Measurements from ENCODE around the gene ZNF654. TPM values are rescaled to one million over a fixed set of nuclear protein-coding genes. Genes with fewer than 3 reads are reported as not detected.

ZNF654 gene
- total and polyA plus RNA-seq, 2 of the 13 experiments (the other 11 are each of a cell fraction or from before 2014, with no cell fraction given): 1.8 to 4.1 TPM

DNA sequence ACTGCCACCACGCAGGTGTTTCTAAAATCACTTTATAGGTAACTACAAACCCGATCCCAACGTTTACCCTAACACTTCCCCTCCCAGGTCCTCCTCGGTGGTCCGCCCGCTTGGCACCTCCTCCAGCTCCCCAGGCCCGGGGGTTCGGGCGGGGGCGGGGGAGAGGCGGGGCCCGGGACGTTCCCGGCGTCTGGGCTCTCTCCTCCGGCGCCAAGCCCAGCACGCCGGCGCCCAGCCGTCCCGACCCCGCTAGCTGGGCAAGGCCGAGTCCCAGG is 812 bp upstream of the ZNF654 start:
- H2AFZ ChIP-seq (ENCODE audit: low read length): peak overlapping the region; percentile 34
- no peak for FAIRE-seq
- peak; percentile 48 for ATAC-seq
- WGBS (ENCODE audit: low lambda C conversion rate): 2% methylated on average over 11 of the region's 24 CpGs
- TF ChIP-seq ZNF792 (CRISPR knock-in tag; IDR thresholded peaks at IDR 0.05): no peak
- TF ChIP-seq, protein P1, sequence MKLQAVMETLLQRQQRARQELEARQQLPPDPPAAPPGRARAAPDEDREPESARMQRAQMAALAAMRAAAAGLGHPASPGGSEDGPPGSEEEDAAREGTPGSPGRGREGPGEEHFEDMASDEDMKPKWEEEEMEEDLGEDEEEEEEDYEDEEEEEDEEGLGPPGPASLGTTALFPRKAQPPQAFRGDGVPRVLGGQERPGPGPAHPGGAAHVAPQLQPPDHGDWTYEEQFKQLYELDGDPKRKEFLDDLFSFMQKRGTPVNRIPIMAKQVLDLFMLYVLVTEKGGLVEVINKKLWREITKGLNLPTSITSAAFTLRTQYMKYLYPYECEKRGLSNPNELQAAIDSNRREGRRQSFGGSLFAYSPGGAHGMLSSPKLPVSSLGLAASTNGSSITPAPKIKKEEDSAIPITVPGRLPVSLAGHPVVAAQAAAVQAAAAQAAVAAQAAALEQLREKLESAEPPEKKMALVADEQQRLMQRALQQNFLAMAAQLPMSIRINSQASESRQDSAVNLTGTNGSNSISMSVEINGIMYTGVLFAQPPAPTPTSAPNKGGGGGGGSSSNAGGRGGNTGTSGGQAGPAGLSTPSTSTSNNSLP (IDR thresholded peaks at IDR 0.05; ENCODE audit: low read depth, low read length): no peak
- 0 out of 2 replicates have a peak, but pooled peaks have one; percentile 3 for TF ChIP-seq ZNF33A (CRISPR knock-in tag; IDR thresholded peaks at IDR 0.05; ENCODE audit: borderline replicate concordance)
- no peak for TF ChIP-seq JUNB (CRISPR knock-in tag; IDR thresholded peaks at IDR 0.05; ENCODE audit: borderline replicate concordance)
- no peak for TF ChIP-seq ZNF510 (CRISPR knock-in tag; IDR thresholded peaks at IDR 0.05; ENCODE audit: low read depth)
- TF ChIP-seq ZNF430 (CRISPR knock-in tag; IDR thresholded peaks at IDR 0.05): no peak
- TF ChIP-seq FOXK1 (CRISPR knock-in tag; IDR thresholded peaks at IDR 0.05; ENCODE audit: borderline replicate concordance, low read depth): 0 out of 2 replicates have a peak, but pooled peaks have one; percentile 30
- no peak for TF ChIP-seq ZBTB2 (CRISPR knock-in tag; IDR thresholded peaks at IDR 0.05; ENCODE audit: low read depth)
- no peak for TF ChIP-seq RBAK (CRISPR knock-in tag; IDR thresholded peaks at IDR 0.05)
- TF ChIP-seq ZNF501 (CRISPR knock-in tag; IDR thresholded peaks at IDR 0.05): 0 out of 2 replicates have a peak, but pooled peaks have one; percentile 13
- TF ChIP-seq POLR2AphosphoS2 (IDR thresholded peaks at IDR 0.05; ENCODE audit: low read depth, low read length): no peak
- TF ChIP-seq POLR2G (IDR thresholded peaks at IDR 0.05; ENCODE audit: low read depth, low read length): no peak
- peak overlapping the region; percentile 75 to 88 (median 79) for H3K4me3 ChIP-seq (replicated peaks in 1 of 3; ENCODE audit: insufficient read depth in 1 of 3, low read depth in 2 of 3, low read length in 3 of 3)
- peak overlapping the region; percentile 88 for H3K27ac ChIP-seq (ENCODE audit: extremely low read length, insufficient read depth, low read length)
- DNase-seq (ENCODE audit: low spot score): peak; percentile 2
- CTCF ChIA-PET (ENCODE audit: low intra/inter-chr PET ratio, low total read pairs): no interaction called here
- POLR2A ChIA-PET: interaction anchor here (0.7 to 2.1 kb wide), 6 partner anchors 9 to 91 kb away, joined by 3 to 19 read pairs (median 3); partner anchors contain the start of gene C3orf38
- H4K20me1 ChIP-seq (ENCODE audit: insufficient read depth, low read length): peaks cover 7% of the 10 kb centered on the region; the same call in 1 of the 2 replicates
- H3K4me2 ChIP-seq (ENCODE audit: low read depth, low read length): peak overlapping the region; percentile 71
- H3K79me2 ChIP-seq (ENCODE audit: insufficient read depth, low read length): peaks cover 56% of the 10 kb centered on the region
- no peaks in the 10 kb centered on the region for H3K9me3 ChIP-seq (ENCODE audit: low read length)
- H3K4me1 ChIP-seq (ENCODE audit: insufficient read depth, low read length): peaks cover 30% of the 10 kb centered on the region
- H3K27me3 ChIP-seq (ENCODE audit: control insufficient read depth in 1 of 2, insufficient read depth in 2 of 2, low read length in 2 of 2): no peaks in the 10 kb centered on the region; a peak in 1 of 5 replicates
- intact Hi-C loops (cut with micrococcal nuclease; ENCODE audit: unreplicated experiment) (loop anchor here (5.0 to 10.0 kb wide), 2 partner anchors 74 to 127 kb away; no protein-coding TSS in a partner anchor), in situ Hi-C loops (cut with HindIII; ENCODE audit: extremely low pct_ligation_motif_present, low pct_unique_long_range_greater_than_20kb) (loop anchor here (5.0 kb wide), 1 partner anchor 94 kb away; no protein-coding TSS in a partner anchor)
- no TSS peak for BruUV-seq (replicated peaks)
- H3K9ac ChIP-seq (ENCODE audit: insufficient read depth, low read depth, low read length): peak overlapping the region; percentile 79
- H3K36me3 ChIP-seq (replicated peaks in 1 of 2; ENCODE audit: control insufficient read depth in 1 of 2, insufficient read depth in 2 of 2, low read length in 2 of 2): peaks cover 3 to 13% of the 10 kb centered on the region in 2 experiments; a peak in 2 of 5 replicates

All from HepG2 (cell line).